BLaER1 (cell line): ENCODE data around the gene NFX1.
A peak's percentile ranks its signal among the peaks of the same experiment; 100 is the strongest.

Experiments
- H3K27ac ChIP-seq: shearing (Covaris generic); formaldehyde crosslinking; 2 replicates; pipeline ENCODE4 v1.8.1; 2022
- H3K27me3 ChIP-seq: shearing (Covaris generic); formaldehyde crosslinking; 2 replicates; pipeline ENCODE4 v1.8.1; 2022
- H3K36me3 ChIP-seq: shearing (Covaris generic); formaldehyde crosslinking; 2 replicates; pipeline ENCODE4 v1.8.1; 2022
- H3K4me1 ChIP-seq: shearing (Covaris generic); formaldehyde crosslinking; 2 replicates; pipeline ENCODE4 v1.8.1; 2022
- H3K4me2 ChIP-seq: shearing (Covaris generic); formaldehyde crosslinking; 2 replicates; pipeline ENCODE4 v1.8.1; 2022
- H3K4me3 ChIP-seq: shearing (Covaris generic); formaldehyde crosslinking; 2 replicates; pipeline ENCODE4 v1.8.1; 2022
- H3K9ac ChIP-seq: shearing (Covaris generic); formaldehyde crosslinking; 2 replicates; pipeline ENCODE4 v1.8.1; 2022
- H3K9me3 ChIP-seq: shearing (Covaris generic); formaldehyde crosslinking; 2 replicates; pipeline ENCODE4 v1.8.1; 2022
- H4K20me1 ChIP-seq: shearing (Covaris generic); formaldehyde crosslinking; 2 replicates; pipeline ENCODE4 v1.8.1; 2022
- Cebpa-rat ChIP-seq: shearing (Covaris generic); IDR thresholded peaks from 2 replicates; pipeline ENCODE4 v1.8.1; 2022

The NFX1 gene

DNA sequence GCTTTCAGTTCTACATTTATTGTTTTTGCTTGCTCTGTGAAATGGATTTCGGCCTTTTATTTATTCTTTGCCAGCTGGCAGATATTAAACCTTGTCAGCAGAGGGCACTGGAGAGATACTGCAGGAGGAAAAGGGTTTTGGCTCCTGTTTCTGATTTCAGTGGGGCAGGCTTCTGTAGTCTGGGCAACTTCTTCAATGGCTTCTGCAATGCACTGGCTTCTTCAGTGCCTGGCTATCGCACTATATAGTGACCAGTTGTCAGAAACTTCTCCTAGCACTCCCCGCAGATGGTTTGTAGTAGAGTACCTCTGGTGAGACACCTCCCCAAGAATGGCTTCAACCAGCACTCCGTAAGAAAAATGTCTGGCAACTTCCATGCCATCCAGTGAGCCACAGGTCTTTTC, 3.2 kb upstream of the NFX1 start:
- Histone ChIP-seq H3K9me3 (no peaks in the 10 kb centered on the region), H3K4me2 (peak overlapping the region; percentile 60), H4K20me1 (no peaks in the 10 kb centered on the region), H3K27ac (peak overlapping the region; percentile 99; the same call in 1 of the 2 replicates), H3K36me3 (peaks cover 17% of the 10 kb centered on the region), H3K4me3 (no peak overlapping the region), H3K27me3 (no peaks in the 10 kb centered on the region), H3K9ac (peak overlapping the region; percentile 53; the same call in 1 of the 2 replicates), H3K4me1 (peaks cover 59% of the 10 kb centered on the region)
- TF ChIP-seq Cebpa-rat: no peak

GRCh38 chr9:33288235-33288634, 2.1 kb upstream of the NFX1 start:
- no peak overlapping the region for H3K4me3 ChIP-seq
- H3K9ac ChIP-seq: peak overlapping the region; percentile 98
- H3K9me3 ChIP-seq: no peaks in the 10 kb centered on the region
- peak overlapping the region; percentile 95 for H3K4me2 ChIP-seq
- no peak for TF ChIP-seq Cebpa-rat
- H4K20me1 ChIP-seq: no peaks in the 10 kb centered on the region
- H3K4me1 ChIP-seq: peaks cover 71% of the 10 kb centered on the region
- peaks cover 18% of the 10 kb centered on the region for H3K36me3 ChIP-seq
- no peaks in the 10 kb centered on the region for H3K27me3 ChIP-seq
- peak overlapping the region; percentile 99 for H3K27ac ChIP-seq

- no peak for TF ChIP-seq Cebpa-rat
- Histone ChIP-seq H3K27me3 (no peaks in the 10 kb centered on the region), H3K36me3 (peaks cover 22% of the 10 kb centered on the region), H3K4me2 (peak overlapping the region; percentile 95), H3K27ac (peak overlapping the region; percentile 99), H3K9ac (peak overlapping the region; percentile 98), H3K9me3 (no peaks in the 10 kb centered on the region), H3K4me3 (peak overlapping the region; percentile 81), H3K4me1 (peaks cover 78% of the 10 kb centered on the region), H4K20me1 (no peaks in the 10 kb centered on the region)
Measured at GRCh38 chr9:33288828-33289483, 1.4 kb upstream of the NFX1 start.

- no peaks in the 10 kb centered on the region for H3K27me3 ChIP-seq
- H3K9me3 ChIP-seq: no peaks in the 10 kb centered on the region
- no peaks in the 10 kb centered on the region for H4K20me1 ChIP-seq
- peaks cover 83% of the 10 kb centered on the region for H3K4me1 ChIP-seq
- H3K9ac ChIP-seq: peak overlapping the region; percentile 98
- H3K4me3 ChIP-seq: peak overlapping the region; percentile 81
- peaks cover 22% of the 10 kb centered on the region for H3K36me3 ChIP-seq
- no peak for TF ChIP-seq Cebpa-rat
- H3K4me2 ChIP-seq: peak overlapping the region; percentile 95
- peak overlapping the region; percentile 99 for H3K27ac ChIP-seq
Measured at GRCh38 chr9:33289496-33289895, 820 bp upstream of the NFX1 start.

- peak overlapping the region; percentile 98 for H3K9ac ChIP-seq
- H3K4me1 ChIP-seq: peaks cover 86% of the 10 kb centered on the region
- H3K4me3 ChIP-seq: peak overlapping the region; percentile 81
Measured at GRCh38 chr9:33289936-33290246, 425 bp upstream of the NFX1 start.

GRCh38 chr9:33291031-33291397, 698 bp downstream of the NFX1 start:
- TF ChIP-seq Cebpa-rat: no peak
- Histone ChIP-seq H3K4me3 (peak overlapping the region; percentile 81), H3K36me3 (peaks cover 34% of the 10 kb centered on the region), H3K4me2 (peak overlapping the region; percentile 95), H3K9me3 (no peaks in the 10 kb centered on the region), H3K27me3 (no peaks in the 10 kb centered on the region), H3K4me1 (peaks cover 88% of the 10 kb centered on the region), H3K9ac (peak overlapping the region; percentile 98), H3K27ac (peak overlapping the region; percentile 99), H4K20me1 (no peaks in the 10 kb centered on the region)

More at GRCh38 chr9:33289936-33290246, 425 bp upstream of the NFX1 start:
- no peaks in the 10 kb centered on the region for H3K27me3 ChIP-seq
- peak overlapping the region; percentile 95 for H3K4me2 ChIP-seq
- peaks cover 23% of the 10 kb centered on the region for H3K36me3 ChIP-seq
- H3K27ac ChIP-seq: peak overlapping the region; percentile 99
- H4K20me1 ChIP-seq: no peaks in the 10 kb centered on the region
- no peaks in the 10 kb centered on the region for H3K9me3 ChIP-seq
- TF ChIP-seq Cebpa-rat: no peak

DNA sequence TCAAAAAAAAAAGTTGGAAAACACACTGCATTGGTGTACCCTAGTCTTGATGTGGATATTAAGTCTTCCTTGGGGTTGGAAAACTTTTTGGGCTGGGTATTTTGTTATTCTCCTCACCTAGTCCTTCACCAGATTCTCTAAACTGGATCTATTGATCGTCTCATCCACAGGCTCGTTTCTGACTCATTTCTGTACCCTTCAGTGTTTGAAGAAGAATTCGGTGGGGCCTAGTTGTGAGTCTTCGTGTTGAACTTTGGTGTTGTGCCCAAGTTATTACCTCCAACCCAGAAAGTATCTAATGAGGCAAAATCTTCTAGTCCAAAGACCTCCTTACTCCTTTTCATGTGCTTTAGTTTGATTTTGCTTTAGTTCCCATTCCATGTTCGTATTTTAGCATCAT, 1.6 kb downstream of the NFX1 start:
- Histone ChIP-seq H3K4me2 (peak overlapping the region; percentile 95), H3K27ac (peak overlapping the region; percentile 58), H3K27me3 (no peaks in the 10 kb centered on the region), H3K36me3 (peaks cover 41% of the 10 kb centered on the region), H4K20me1 (no peaks in the 10 kb centered on the region), H3K9ac (peak overlapping the region; percentile 13; the same call in 1 of the 2 replicates), H3K4me1 (peaks cover 88% of the 10 kb centered on the region), H3K4me3 (0 out of 2 replicates have a peak overlapping the region, but pooled peaks have one; percentile 81), H3K9me3 (no peaks in the 10 kb centered on the region)
- TF ChIP-seq Cebpa-rat: no peak

DNA sequence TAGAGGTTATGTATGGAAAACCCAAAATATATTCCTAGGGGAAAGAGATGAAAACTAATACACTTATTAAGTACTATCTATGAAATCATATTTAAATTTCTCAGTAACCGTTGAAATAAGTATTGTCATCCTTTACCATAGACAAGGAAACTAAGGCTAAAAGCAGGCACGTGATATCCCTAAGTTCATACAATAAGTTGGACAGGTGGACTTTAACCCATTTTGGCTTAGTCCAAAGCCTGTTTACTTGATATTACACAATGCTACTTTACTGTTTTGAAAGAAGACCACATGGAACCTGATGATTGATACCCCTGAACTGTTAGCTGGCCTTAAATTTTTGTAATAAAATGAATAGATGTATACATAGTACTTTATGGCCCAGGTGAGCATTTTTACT, 3.5 kb downstream of the NFX1 start:
- TF ChIP-seq Cebpa-rat: no peak
- peaks cover 88% of the 10 kb centered on the region for H3K4me1 ChIP-seq
- peak overlapping the region; percentile 95 for H3K4me2 ChIP-seq
- H3K4me3 ChIP-seq: 0 out of 2 replicates have a peak overlapping the region, but pooled peaks have one; percentile 64
- H4K20me1 ChIP-seq: peaks cover 13% of the 10 kb centered on the region
- H3K27me3 ChIP-seq: no peaks in the 10 kb centered on the region
- peak overlapping the region; percentile 84 for H3K27ac ChIP-seq
- H3K36me3 ChIP-seq: peaks cover 52% of the 10 kb centered on the region
- no peak overlapping the region for H3K9ac ChIP-seq
- no peaks in the 10 kb centered on the region for H3K9me3 ChIP-seq

GRCh38 chr9:33294670-33295432, 4.5 kb downstream of the NFX1 start:
- peak overlapping the region; percentile 84 for H3K27ac ChIP-seq
- H3K4me1 ChIP-seq: peaks cover 88% of the 10 kb centered on the region
- H3K9me3 ChIP-seq: no peaks in the 10 kb centered on the region
- peaks cover 21% of the 10 kb centered on the region for H4K20me1 ChIP-seq
- no peak for TF ChIP-seq Cebpa-rat
- H3K4me2 ChIP-seq: peak overlapping the region; percentile 95
- peaks cover 63% of the 10 kb centered on the region for H3K36me3 ChIP-seq
- peak overlapping the region; percentile 64 for H3K4me3 ChIP-seq
- H3K27me3 ChIP-seq: no peaks in the 10 kb centered on the region
- peak overlapping the region; percentile 75 for H3K9ac ChIP-seq

DNA sequence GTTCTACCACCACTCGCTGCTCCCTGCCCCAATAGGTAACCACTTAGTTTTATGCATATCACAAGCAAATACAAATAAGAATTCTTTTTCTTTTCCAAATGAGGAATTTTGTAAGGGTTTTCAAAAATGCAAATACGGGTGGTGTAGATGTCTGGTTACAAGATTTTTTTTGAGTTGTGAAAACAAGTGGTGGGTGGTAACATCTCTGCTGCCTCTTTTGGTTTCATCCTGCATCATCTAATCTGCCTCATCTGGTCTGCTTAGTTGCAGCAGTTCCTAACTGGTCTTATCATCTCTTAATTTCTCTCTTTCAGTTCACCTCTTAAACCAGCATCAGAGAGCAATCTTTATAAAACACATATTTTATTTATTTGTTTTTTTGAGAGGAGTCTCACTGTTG, 5.3 kb downstream of the NFX1 start:
- peak overlapping the region; percentile 95 for H3K4me2 ChIP-seq
- peak overlapping the region; percentile 75; the same call in 1 of the 2 replicates for H3K9ac ChIP-seq
- peak overlapping the region; percentile 64 for H3K4me3 ChIP-seq
- peak overlapping the region; percentile 84 for H3K27ac ChIP-seq
- no peak for TF ChIP-seq Cebpa-rat
- H3K9me3 ChIP-seq: no peaks in the 10 kb centered on the region
- H4K20me1 ChIP-seq: peaks cover 27% of the 10 kb centered on the region
- H3K36me3 ChIP-seq: peaks cover 70% of the 10 kb centered on the region
- H3K4me1 ChIP-seq: peaks cover 94% of the 10 kb centered on the region
- no peaks in the 10 kb centered on the region for H3K27me3 ChIP-seq
